Activated T-helper 2 cell treated with anti-CD3 and anti-CD28 coated beads, Interferon-gamma antibody, Interleukin-2, Interleukin-4, amounts not matched to agents 10 μg/mL and 5 μg/mL and 100 μg/mL, durations not matched to agents 14 hours and 24 hours and 36 hours (primary cell): ENCODE results near the gene SPSB4. TPM values are rescaled to one million over a fixed set of nuclear protein-coding genes. Genes with fewer than 3 reads are reported as not detected.

Experiments used
- DNase-seq: peaks from one replicate; pipeline ENCODE4 v3.0.0; 2021; ENCODE audit warnings: low spot score
- H3K27ac Mint-ChIP-seq: one replicate; pipeline ENCODE4 v1.8.0; 2021; ENCODE audit warnings: mixed read lengths
- H3K27me3 Mint-ChIP-seq: one replicate; pipeline ENCODE4 v1.8.0; 2021; ENCODE audit warnings: low read depth, mixed read lengths
- H3K36me3 Mint-ChIP-seq: one replicate; pipeline ENCODE4 v1.8.0; 2021; ENCODE audit warnings: low read depth, mixed read lengths
- H3K4me1 Mint-ChIP-seq: one replicate; pipeline ENCODE4 v1.8.0; 2021; ENCODE audit warnings: low read depth, mixed read lengths
- H3K4me3 Mint-ChIP-seq: one replicate; pipeline ENCODE4 v1.8.0; 2021; ENCODE audit warnings: low read depth, mild to moderate bottlenecking, moderate library complexity, mixed read lengths
- H3K9me3 Mint-ChIP-seq: one replicate; pipeline ENCODE4 v1.8.0; 2021; ENCODE audit warnings: mixed read lengths
- intact Hi-C: fragments of 100-400 bp; cut with micrococcal nuclease; formaldehyde crosslinking; loops from one replicate; pipeline ENCODE4 v1.15.1; 2023
- total RNA-seq: library from RNA; stranded (reverse); gene quantifications from 2 replicates; pipeline ENCODE4 v1.2.3, GENCODE V29; 2022

SPSB4 gene
- total RNA-seq, 1 donor from 2014 or later, result not detected

- no peaks in the 10 kb centered on the region for H3K9me3 Mint-ChIP-seq
- no peak for DNase-seq
- H3K36me3 Mint-ChIP-seq, result no peaks in the 10 kb centered on the region
- no peak overlapping the region for H3K4me3 Mint-ChIP-seq
- H3K4me1 Mint-ChIP-seq, result no peaks in the 10 kb centered on the region
- H3K27me3 Mint-ChIP-seq, result no peaks in the 10 kb centered on the region
- intact Hi-C loops, result no loop called here
- H3K27ac Mint-ChIP-seq, result no peak overlapping the region
Measured at GRCh38 chr3:141071681-141072260, 20.6 kb downstream of the SPSB4 start.

GRCh38 chr3:141072950-141073349 lies 21.8 kb downstream of the SPSB4 start:
- Mint-ChIP-seq H3K27ac (no peak overlapping the region), H3K4me1 (no peaks in the 10 kb centered on the region), H3K4me3 (no peak overlapping the region), H3K9me3 (no peaks in the 10 kb centered on the region), H3K36me3 (no peaks in the 10 kb centered on the region), H3K27me3 (no peaks in the 10 kb centered on the region)
- intact Hi-C loops, result no loop called here
- no peak for DNase-seq

- Mint-ChIP-seq H3K9me3 (no peaks in the 10 kb centered on the region), H3K4me3 (no peak overlapping the region), H3K27me3 (no peaks in the 10 kb centered on the region), H3K4me1 (no peaks in the 10 kb centered on the region), H3K36me3 (no peaks in the 10 kb centered on the region), H3K27ac (no peak overlapping the region)
- DNase-seq, result no peak
- intact Hi-C loops, result no loop called here
Measured at GRCh38 chr3:141073580-141073979, 22.4 kb downstream of the SPSB4 start.

GRCh38 chr3:141074529-141074928 lies 23.4 kb downstream of the SPSB4 start:
- H3K27me3 Mint-ChIP-seq, result no peaks in the 10 kb centered on the region
- H3K27ac Mint-ChIP-seq, result no peak overlapping the region
- H3K36me3 Mint-ChIP-seq, result no peaks in the 10 kb centered on the region
- no peaks in the 10 kb centered on the region for H3K9me3 Mint-ChIP-seq
- H3K4me3 Mint-ChIP-seq, result no peak overlapping the region
- intact Hi-C loops, result no loop called here
- no peaks in the 10 kb centered on the region for H3K4me1 Mint-ChIP-seq
- DNase-seq, result no peak

- Mint-ChIP-seq H3K4me1 (no peaks in the 10 kb centered on the region), H3K27ac (no peak overlapping the region), H3K36me3 (no peaks in the 10 kb centered on the region), H3K27me3 (no peaks in the 10 kb centered on the region), H3K4me3 (no peak overlapping the region), H3K9me3 (no peaks in the 10 kb centered on the region)
- intact Hi-C loops, result no loop called here
- no peak for DNase-seq
Measured at GRCh38 chr3:141076036-141076773, 25.1 kb downstream of the SPSB4 start.

GRCh38 chr3:141076797-141077571 lies 25.8 kb downstream of the SPSB4 start:
- intact Hi-C loops, result no loop called here
- DNase-seq, result no peak
- H3K9me3 Mint-ChIP-seq, result no peaks in the 10 kb centered on the region
- no peak overlapping the region for H3K4me3 Mint-ChIP-seq
- H3K36me3 Mint-ChIP-seq, result no peaks in the 10 kb centered on the region
- H3K4me1 Mint-ChIP-seq, result no peaks in the 10 kb centered on the region
- no peaks in the 10 kb centered on the region for H3K27me3 Mint-ChIP-seq
- no peak overlapping the region for H3K27ac Mint-ChIP-seq

GRCh38 chr3:141077631-141078030 lies 26.5 kb downstream of the SPSB4 start:
- Mint-ChIP-seq H3K27me3 (no peaks in the 10 kb centered on the region), H3K36me3 (no peaks in the 10 kb centered on the region), H3K4me3 (no peak overlapping the region), H3K27ac (no peak overlapping the region), H3K9me3 (no peaks in the 10 kb centered on the region), H3K4me1 (no peaks in the 10 kb centered on the region)
- intact Hi-C loops, result no loop called here
- DNase-seq, result no peak

GRCh38 chr3:141078200-141078599 lies 27.1 kb downstream of the SPSB4 start:
- Mint-ChIP-seq H3K4me1 (no peaks in the 10 kb centered on the region), H3K4me3 (no peak overlapping the region), H3K27ac (no peak overlapping the region), H3K36me3 (no peaks in the 10 kb centered on the region), H3K9me3 (no peaks in the 10 kb centered on the region), H3K27me3 (no peaks in the 10 kb centered on the region)
- intact Hi-C loops, result no loop called here
- no peak for DNase-seq

GRCh38 chr3:141080431-141080830 lies 29.3 kb downstream of the SPSB4 start:
- Mint-ChIP-seq H3K4me3 (no peak overlapping the region), H3K9me3 (no peaks in the 10 kb centered on the region), H3K4me1 (no peaks in the 10 kb centered on the region), H3K27me3 (no peaks in the 10 kb centered on the region), H3K36me3 (no peaks in the 10 kb centered on the region), H3K27ac (no peak overlapping the region)
- intact Hi-C loops, result no loop called here
- DNase-seq, result no peak

- intact Hi-C loops, result no loop called here
- Mint-ChIP-seq H3K27me3 (peaks cover 3% of the 10 kb centered on the region), H3K4me3 (no peak overlapping the region), H3K4me1 (no peaks in the 10 kb centered on the region), H3K36me3 (no peaks in the 10 kb centered on the region), H3K27ac (no peak overlapping the region), H3K9me3 (no peaks in the 10 kb centered on the region)
- DNase-seq, result no peak
Measured at GRCh38 chr3:141081141-141081795, 30.1 kb downstream of the SPSB4 start.

GRCh38 chr3:141082064-141082463 lies 30.9 kb downstream of the SPSB4 start:
- no peak for DNase-seq
- H3K4me3 Mint-ChIP-seq, result no peak overlapping the region
- H3K27ac Mint-ChIP-seq, result no peak overlapping the region
- intact Hi-C loops, result no loop called here
- H3K4me1 Mint-ChIP-seq, result no peaks in the 10 kb centered on the region
- peaks cover 3% of the 10 kb centered on the region for H3K27me3 Mint-ChIP-seq
- no peaks in the 10 kb centered on the region for H3K9me3 Mint-ChIP-seq
- H3K36me3 Mint-ChIP-seq, result no peaks in the 10 kb centered on the region

GRCh38 chr3:141083226-141083625 lies 32.1 kb downstream of the SPSB4 start:
- no peak overlapping the region for H3K27ac Mint-ChIP-seq
- H3K4me1 Mint-ChIP-seq, result no peaks in the 10 kb centered on the region
- intact Hi-C loops, result no loop called here
- H3K36me3 Mint-ChIP-seq, result no peaks in the 10 kb centered on the region
- no peak overlapping the region for H3K4me3 Mint-ChIP-seq
- H3K27me3 Mint-ChIP-seq, result peaks cover 3% of the 10 kb centered on the region
- no peaks in the 10 kb centered on the region for H3K9me3 Mint-ChIP-seq
- DNase-seq, result no peak
